Gastrocnemius medialis (tissue), 4 donors: ENCODE results near the gene VGLL4. TPM values are rescaled to one million over a fixed set of nuclear protein-coding genes. Genes with fewer than 3 reads are reported as not detected.

Source experiments
- ATAC-seq, 2 donors: fragments of 150-250 bp; one replicate each; pipeline ENCODE4 v1.9.1; 2016
- DNase-seq, 2 donors: peaks; one replicate each; pipeline ENCODE4 v3.0.0-alpha.2; 2019
- H3K27ac ChIP-seq, 4 donors: fragments of 200-600 bp; sonication (generic); 1 replicate in 1 of 4; 2 replicates in 3 of 4; pipeline ENCODE4 v1.5.1; 2016 to 2018; ENCODE audit warnings: mild to moderate bottlenecking in 2 of 4, moderate library complexity in 1 of 4
- H3K27me3 ChIP-seq, 3 donors: fragments of 200-600 bp; sonication (generic) in 2 of 3; 1 replicate in 1 of 3; 2 replicates in 2 of 3; pipeline versions ENCODE4 v1.5.1 to v1.6.0; 2016 to 2019; ENCODE audit warnings: mild to moderate bottlenecking in 1 of 3, moderate library complexity in 1 of 3
- H3K36me3 ChIP-seq, 2 donors: fragments of 200-600 bp; sonication (generic) in 1 of 2; one replicate each; pipeline ENCODE4 v1.5.1; 2017 to 2018
- H3K4me1 ChIP-seq, 2 donors: fragments of 200-600 bp; sonication (generic) in 1 of 2; one replicate each; pipeline ENCODE4 v1.5.1; 2016 to 2017; ENCODE audit warnings: mild to moderate bottlenecking in 2 of 2
- H3K4me3 ChIP-seq, 4 donors: fragments of 200-600 bp; sonication (generic) in 3 of 4; 1 replicate in 1 of 4; 2 replicates in 3 of 4; pipeline ENCODE4 v1.5.1; 2016 to 2019; ENCODE audit warnings: mild to moderate bottlenecking in 2 of 4
- H3K9me3 ChIP-seq, 3 donors: fragments of 200-600 bp; sonication (generic) in 2 of 3; 1 replicate in 1 of 3; 2 replicates in 2 of 3; pipeline ENCODE4 v1.5.1; 2016 to 2019
- POLR2A ChIP-seq, 2 donors: fragments of 450-650 bp; IDR thresholded peaks; one replicate each; pipeline ENCODE4 v1.6.1; 2017; ENCODE audit warnings: antibody characterized with exemption in 2 of 2, mild to moderate bottlenecking in 2 of 2, moderate library complexity in 2 of 2
- in situ Hi-C, 4 donors: fragments of 200-750 bp; cut with MboI; loops; one replicate each; pipeline versions ENCODE4 v1.15.0 to v1.8.0; 2017; ENCODE audit warnings: low sequenced_read_pairs in 4 of 4
- intact Hi-C: fragments of 100-400 bp; cut with DNase I; formaldehyde crosslinking; loops from one replicate; pipeline ENCODE4 v1.15.1; 2023; ENCODE audit warnings: low total_unique reads
- total RNA-seq, 4 donors: library from RNA; depleted of rRNA; stranded (reverse); fragments of >200 nt; gene quantifications; one replicate each; pipeline versions ENCODE4 v1.1.0 to v1.2.3, GENCODE V29; 2016
- TF ChIP-seq, protein P1 (sequence below), 5 experiments: fragments of 450-650 bp in 3 of 5; fragments of 200-600 bp in 2 of 5; sonication (generic) in 2 of 5; IDR thresholded peaks in 4 of 5; conservative IDR thresholded peaks in 1 of 5; 1 replicate in 4 of 5; 2 replicates in 1 of 5; pipeline ENCODE4 v1.5.1; 2016 to 2019; ENCODE audit warnings: antibody characterized with exemption in 5 of 5, mild to moderate bottlenecking in 3 of 5, moderate library complexity in 3 of 5

The VGLL4 gene
- total RNA-seq, 4 donors from 2014 or later = 8.9 to 20.9 (median 12.8) TPM

DNA sequence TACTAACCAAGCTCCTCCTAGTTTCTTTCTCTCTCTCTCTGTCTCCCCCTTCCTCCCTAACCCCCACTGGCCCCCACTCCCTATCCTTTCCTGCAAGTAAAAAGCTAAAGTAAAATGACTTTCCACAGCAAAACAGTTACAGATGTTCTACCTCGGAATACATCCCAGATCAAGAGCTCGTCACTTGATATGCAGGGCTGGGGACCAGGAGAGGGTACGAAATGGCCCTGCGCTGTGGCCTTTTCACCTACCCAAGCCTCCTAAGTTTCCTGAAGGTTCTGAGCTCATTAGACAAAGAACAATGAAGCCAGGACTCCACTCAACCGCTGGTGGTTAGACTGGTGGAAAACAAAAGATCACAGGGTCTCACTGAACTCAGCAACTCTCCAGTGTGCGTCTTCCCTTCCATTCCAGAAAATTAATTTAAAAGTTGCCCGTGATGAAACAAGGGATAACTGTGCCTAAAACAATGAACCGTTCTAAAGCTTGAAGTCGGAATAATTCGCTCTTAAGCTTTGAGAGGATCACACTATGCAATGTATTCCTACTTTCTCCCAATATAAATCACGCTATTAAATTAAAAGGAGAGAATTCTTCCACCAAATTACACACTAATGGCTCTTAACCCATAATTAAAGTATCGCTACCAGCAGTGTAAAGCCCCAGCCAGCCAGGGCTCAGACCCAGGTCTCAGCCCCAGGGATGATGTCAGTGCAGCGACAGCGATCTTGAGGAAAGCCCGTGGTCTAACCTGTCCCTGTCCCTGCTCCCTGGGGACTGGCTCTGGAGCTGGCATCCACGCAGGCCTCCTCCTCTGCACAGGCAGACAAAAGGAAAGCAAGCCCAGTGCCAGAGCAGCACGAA, 5.0 kb downstream of the VGLL4 start:
- intact Hi-C loops (no loop called here), in situ Hi-C loops (no loop called here)
- Histone ChIP-seq H3K4me3 (peak overlapping the region; percentile 26 to 43 (median 38)), H3K27ac (peak overlapping the region; percentile 90 to 95 (median 92)), H3K27me3 (no peaks in the 10 kb centered on the region), H3K9me3 (no peaks in the 10 kb centered on the region), H3K36me3 (no peaks in the 10 kb centered on the region), H3K4me1 (peaks cover 74% of the 10 kb centered on the region in 2 donors)
- ATAC-seq (peak in 1 of 2 donors; percentile 7), DNase-seq (peak; percentile 32 to 71)
- TF ChIP-seq POLR2A (IDR thresholded peaks at IDR 0.05) = no peak
- TF ChIP-seq, protein P1, sequence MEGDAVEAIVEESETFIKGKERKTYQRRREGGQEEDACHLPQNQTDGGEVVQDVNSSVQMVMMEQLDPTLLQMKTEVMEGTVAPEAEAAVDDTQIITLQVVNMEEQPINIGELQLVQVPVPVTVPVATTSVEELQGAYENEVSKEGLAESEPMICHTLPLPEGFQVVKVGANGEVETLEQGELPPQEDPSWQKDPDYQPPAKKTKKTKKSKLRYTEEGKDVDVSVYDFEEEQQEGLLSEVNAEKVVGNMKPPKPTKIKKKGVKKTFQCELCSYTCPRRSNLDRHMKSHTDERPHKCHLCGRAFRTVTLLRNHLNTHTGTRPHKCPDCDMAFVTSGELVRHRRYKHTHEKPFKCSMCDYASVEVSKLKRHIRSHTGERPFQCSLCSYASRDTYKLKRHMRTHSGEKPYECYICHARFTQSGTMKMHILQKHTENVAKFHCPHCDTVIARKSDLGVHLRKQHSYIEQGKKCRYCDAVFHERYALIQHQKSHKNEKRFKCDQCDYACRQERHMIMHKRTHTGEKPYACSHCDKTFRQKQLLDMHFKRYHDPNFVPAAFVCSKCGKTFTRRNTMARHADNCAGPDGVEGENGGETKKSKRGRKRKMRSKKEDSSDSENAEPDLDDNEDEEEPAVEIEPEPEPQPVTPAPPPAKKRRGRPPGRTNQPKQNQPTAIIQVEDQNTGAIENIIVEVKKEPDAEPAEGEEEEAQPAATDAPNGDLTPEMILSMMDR (IDR thresholded peaks at IDR 0.05 in 4 of 5, conservative IDR thresholded peaks at IDR 0.05 in 1 of 5) = no peak

DNA sequence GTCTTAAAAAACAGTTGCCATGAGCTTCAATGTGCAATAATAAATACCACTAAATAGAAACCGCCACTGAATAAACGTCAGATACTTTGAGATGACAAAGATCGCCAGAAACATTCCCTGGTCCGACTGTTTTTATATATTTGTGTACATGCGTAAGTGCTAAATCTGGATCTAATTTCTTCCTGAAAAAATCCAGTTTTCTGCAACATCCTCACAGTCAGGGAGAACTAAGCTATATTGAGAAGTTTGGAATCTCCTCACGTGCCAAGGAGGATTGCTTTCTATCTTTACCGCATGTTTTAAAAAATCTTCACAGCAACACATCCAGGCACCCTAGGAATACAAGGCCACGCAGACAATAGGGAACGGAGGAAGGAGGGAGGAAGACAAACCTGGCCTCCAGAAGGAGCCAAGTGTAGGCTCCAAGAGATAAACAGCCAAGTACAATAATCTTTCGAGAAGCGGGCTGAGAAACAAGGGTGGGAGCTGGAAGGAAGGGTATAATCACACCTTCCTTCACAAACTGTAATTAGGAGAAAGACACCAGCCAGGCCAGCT, 5.7 kb downstream of the VGLL4 start:
- ATAC-seq (no peak), DNase-seq (no peak)
- H3K27ac ChIP-seq = peak overlapping the region; percentile 90 to 95 (median 92)
- intact Hi-C loops (loop anchor here (2.0 kb wide), 1 partner anchor 25 kb away; no protein-coding TSS in a partner anchor), in situ Hi-C loops (no loop called here)
- H3K9me3 ChIP-seq = no peaks in the 10 kb centered on the region
- no peaks in the 10 kb centered on the region for H3K36me3 ChIP-seq
- no peak for TF ChIP-seq POLR2A (IDR thresholded peaks at IDR 0.05)
- TF ChIP-seq, protein P1 (IDR thresholded peaks at IDR 0.05 in 4 of 5, conservative IDR thresholded peaks at IDR 0.05 in 1 of 5) = no peak
- H3K4me1 ChIP-seq = peaks cover 76 to 82% of the 10 kb centered on the region in 2 donors
- H3K27me3 ChIP-seq = no peaks in the 10 kb centered on the region
- H3K4me3 ChIP-seq = peak overlapping the region; percentile 26 to 43 (median 38)

DNA sequence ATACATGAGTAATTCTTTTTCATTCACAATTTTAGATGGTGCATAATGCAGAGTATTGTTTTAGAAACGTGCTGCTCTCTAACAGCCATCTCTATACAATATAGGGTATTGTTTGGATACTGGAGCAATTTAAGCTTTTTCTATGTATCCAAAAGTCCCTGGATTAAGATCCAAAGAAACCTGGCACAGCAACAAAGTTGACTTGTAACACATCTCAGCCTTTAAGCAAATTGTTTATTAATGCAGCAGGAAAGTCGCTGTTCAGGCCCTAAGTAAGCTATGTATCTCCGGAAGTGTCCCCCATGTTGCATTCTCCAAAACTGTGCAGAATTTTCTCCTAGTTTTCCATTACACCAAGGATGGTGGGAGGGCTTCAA, 7.3 kb downstream of the VGLL4 start:
- Histone ChIP-seq H3K4me3 (no peak overlapping the region), H3K27me3 (no peaks in the 10 kb centered on the region), H3K9me3 (no peaks in the 10 kb centered on the region), H3K4me1 (peaks cover 90 to 98% of the 10 kb centered on the region in 2 donors), H3K27ac (peak overlapping the region; percentile 90 to 95 (median 92)), H3K36me3 (no peaks in the 10 kb centered on the region)
- DNase-seq (no peak), ATAC-seq (no peak)
- no peak for TF ChIP-seq POLR2A (IDR thresholded peaks at IDR 0.05)
- intact Hi-C loops = loop anchor here (2.0 kb wide), 1 partner anchor 24 kb away; no protein-coding TSS in a partner anchor
- in situ Hi-C loops = no loop called here

DNA sequence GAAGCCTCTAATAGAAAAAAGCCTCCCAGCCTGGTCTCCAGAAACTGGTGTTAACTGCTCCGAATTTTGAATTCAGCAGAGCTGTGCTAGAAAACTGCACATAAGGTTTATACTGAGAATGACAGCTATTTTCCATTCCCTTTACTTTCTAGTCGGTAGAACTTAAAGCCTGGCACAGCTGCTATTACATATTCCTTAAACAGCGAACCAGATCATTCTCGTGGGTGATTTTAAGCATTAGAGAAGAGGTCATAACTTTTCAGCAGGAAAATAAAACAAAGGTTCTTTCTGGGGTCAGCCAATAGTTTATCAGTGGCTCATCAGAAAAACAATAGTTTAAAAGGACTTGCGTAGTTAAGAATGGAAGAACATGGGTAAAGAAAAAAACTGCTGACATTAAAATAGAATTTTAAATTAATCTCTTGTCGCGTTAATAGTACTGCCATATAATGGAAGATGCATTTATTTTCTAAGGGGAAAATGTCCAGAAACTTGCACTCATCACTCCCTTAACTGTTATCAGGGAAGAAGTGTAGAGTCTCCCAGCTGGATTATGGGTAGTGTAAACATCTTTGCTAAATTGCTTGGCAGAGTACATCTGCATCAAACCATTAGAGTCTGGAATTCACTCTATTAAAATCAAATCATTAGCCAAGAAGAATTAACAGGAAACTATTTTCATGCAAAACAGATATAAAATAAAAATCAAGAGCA, 7.9 kb downstream of the VGLL4 start:
- Histone ChIP-seq H3K27ac (peak overlapping the region; percentile 57 to 94 (median 90)), H3K9me3 (no peaks in the 10 kb centered on the region), H3K36me3 (no peaks in the 10 kb centered on the region), H3K4me3 (no peak overlapping the region), H3K4me1 (peaks cover 90 to 98% of the 10 kb centered on the region in 2 donors), H3K27me3 (no peaks in the 10 kb centered on the region)
- intact Hi-C loops (loop anchor here (2.0 kb wide), 1 partner anchor 23 kb away; no protein-coding TSS in a partner anchor), in situ Hi-C loops (no loop called here)
- ATAC-seq = no peak
- DNase-seq = no peak
- TF ChIP-seq, protein P1 (IDR thresholded peaks at IDR 0.05 in 4 of 5, conservative IDR thresholded peaks at IDR 0.05 in 1 of 5) = no peak
- no peak for TF ChIP-seq POLR2A (IDR thresholded peaks at IDR 0.05)
